Memory B cell (primary cell): ENCODE results near the gene SLC9A3.

Source experiments
- ATAC-seq: fragments of 150-1000 bp; cut with Tn5 transposase; 2 replicates; pipeline ENCODE4 v1.10.0; 2021; ENCODE audit warnings: low read depth, mild to moderate bottlenecking, moderate library complexity
- DNase-seq, 2 donors: peaks; one replicate each; pipeline ENCODE4 v3.0.0; 2022; ENCODE audit warnings: low spot score in 2 of 2
- H3K27ac Mint-ChIP-seq: one replicate; pipeline ENCODE4 v1.8.0; 2022; ENCODE audit warnings: mild to moderate bottlenecking, moderate library complexity, mixed read lengths
- H3K27me3 Mint-ChIP-seq: one replicate; pipeline ENCODE4 v1.8.0; 2022; ENCODE audit warnings: mixed read lengths
- H3K36me3 Mint-ChIP-seq: one replicate; pipeline ENCODE4 v1.8.0; 2022; ENCODE audit warnings: mild to moderate bottlenecking, mixed read lengths
- H3K4me1 Mint-ChIP-seq: one replicate; pipeline ENCODE4 v1.8.0; 2022; ENCODE audit warnings: mixed read lengths
- H3K4me3 Mint-ChIP-seq: one replicate; pipeline ENCODE4 v1.8.0; 2022; ENCODE audit warnings: mild to moderate bottlenecking, moderate library complexity, mixed read lengths
- H3K9me3 Mint-ChIP-seq: one replicate; pipeline ENCODE4 v1.8.0; 2022; ENCODE audit warnings: mixed read lengths

The SLC9A3 gene

GRCh38 chr5:520850-521226 lies 3.4 kb downstream of the SLC9A3 start:
- H3K27ac Mint-ChIP-seq: no peak overlapping the region
- peaks cover 10% of the 10 kb centered on the region for H3K9me3 Mint-ChIP-seq
- H3K4me1 Mint-ChIP-seq: peaks cover 18% of the 10 kb centered on the region
- peaks cover 12% of the 10 kb centered on the region for H3K36me3 Mint-ChIP-seq
- no peak overlapping the region for H3K4me3 Mint-ChIP-seq
- ATAC-seq (no peak), DNase-seq (no peak)
- peaks cover 45% of the 10 kb centered on the region for H3K27me3 Mint-ChIP-seq

- H3K4me3 Mint-ChIP-seq: no peak overlapping the region
- ATAC-seq (no peak), DNase-seq (no peak)
- no peak overlapping the region for H3K27ac Mint-ChIP-seq
- H3K4me1 Mint-ChIP-seq: peaks cover 14% of the 10 kb centered on the region
- H3K36me3 Mint-ChIP-seq: peaks cover 10% of the 10 kb centered on the region
- peaks cover 42% of the 10 kb centered on the region for H3K27me3 Mint-ChIP-seq
- H3K9me3 Mint-ChIP-seq: peaks cover 10% of the 10 kb centered on the region
These were observed 3.9 kb downstream of the SLC9A3 start for GRCh38 chr5:520196-520849.

GRCh38 chr5:518721-519120 lies 5.5 kb downstream of the SLC9A3 start:
- Mint-ChIP-seq H3K4me1 (peaks cover 9% of the 10 kb centered on the region), H3K36me3 (peaks cover 8% of the 10 kb centered on the region), H3K27me3 (peaks cover 40% of the 10 kb centered on the region), H3K9me3 (peaks cover 10% of the 10 kb centered on the region), H3K27ac (no peak overlapping the region), H3K4me3 (no peak overlapping the region)
- no peak for DNase-seq
- no peak for ATAC-seq

- peaks cover 35% of the 10 kb centered on the region for H3K27me3 Mint-ChIP-seq
These were observed 6.6 kb downstream of the SLC9A3 start for GRCh38 chr5:517535-518100.

GRCh38 chr5:516980-517379 lies 7.3 kb downstream of the SLC9A3 start:
- Mint-ChIP-seq H3K27me3 (peaks cover 34% of the 10 kb centered on the region), H3K27ac (no peak overlapping the region), H3K4me3 (no peak overlapping the region), H3K9me3 (peaks cover 10% of the 10 kb centered on the region), H3K36me3 (peaks cover 8% of the 10 kb centered on the region), H3K4me1 (peaks cover 6% of the 10 kb centered on the region)
- ATAC-seq (no peak), DNase-seq (no peak)

More at GRCh38 chr5:517535-518100, 6.6 kb downstream of the SLC9A3 start:
- H3K36me3 Mint-ChIP-seq: peaks cover 8% of the 10 kb centered on the region
- no peak for DNase-seq
- no peak overlapping the region for H3K4me3 Mint-ChIP-seq
- peaks cover 10% of the 10 kb centered on the region for H3K9me3 Mint-ChIP-seq
- ATAC-seq: no peak
- no peak overlapping the region for H3K27ac Mint-ChIP-seq
- peaks cover 6% of the 10 kb centered on the region for H3K4me1 Mint-ChIP-seq

GRCh38 chr5:516338-516925 lies 7.8 kb downstream of the SLC9A3 start:
- Mint-ChIP-seq H3K27me3 (peaks cover 35% of the 10 kb centered on the region), H3K9me3 (peaks cover 10% of the 10 kb centered on the region), H3K4me1 (peaks cover 6% of the 10 kb centered on the region), H3K27ac (no peak overlapping the region), H3K36me3 (peaks cover 8% of the 10 kb centered on the region), H3K4me3 (no peak overlapping the region)
- DNase-seq (no peak), ATAC-seq (no peak)

- Mint-ChIP-seq H3K4me1 (peaks cover 6% of the 10 kb centered on the region), H3K27me3 (peaks cover 29% of the 10 kb centered on the region), H3K27ac (no peak overlapping the region), H3K9me3 (peaks cover 10% of the 10 kb centered on the region), H3K4me3 (no peak overlapping the region), H3K36me3 (peaks cover 8% of the 10 kb centered on the region)
- DNase-seq: no peak
- no peak for ATAC-seq
These were observed 8.9 kb downstream of the SLC9A3 start for GRCh38 chr5:515273-515836.

GRCh38 chr5:514673-515072 lies 9.6 kb downstream of the SLC9A3 start:
- H3K4me1 Mint-ChIP-seq: peaks cover 6% of the 10 kb centered on the region
- DNase-seq (no peak), ATAC-seq (no peak)

GRCh38 chr5:514101-514485 lies 10.2 kb downstream of the SLC9A3 start:
- Mint-ChIP-seq H3K27me3 (peaks cover 29% of the 10 kb centered on the region), H3K4me3 (no peak overlapping the region), H3K36me3 (peaks cover 8% of the 10 kb centered on the region), H3K4me1 (peaks cover 6% of the 10 kb centered on the region), H3K9me3 (peaks cover 10% of the 10 kb centered on the region), H3K27ac (no peak overlapping the region)
- ATAC-seq: no peak
- DNase-seq: no peak

More at GRCh38 chr5:514673-515072, 9.6 kb downstream of the SLC9A3 start:
- H3K9me3 Mint-ChIP-seq: peaks cover 10% of the 10 kb centered on the region
- peaks cover 8% of the 10 kb centered on the region for H3K36me3 Mint-ChIP-seq
- no peak overlapping the region for H3K27ac Mint-ChIP-seq
- peaks cover 27% of the 10 kb centered on the region for H3K27me3 Mint-ChIP-seq
- no peak overlapping the region for H3K4me3 Mint-ChIP-seq

GRCh38 chr5:513216-514100 lies 10.8 kb downstream of the SLC9A3 start:
- Mint-ChIP-seq H3K36me3 (peaks cover 8% of the 10 kb centered on the region), H3K4me3 (no peak overlapping the region), H3K27me3 (peaks cover 28% of the 10 kb centered on the region), H3K4me1 (peaks cover 6% of the 10 kb centered on the region), H3K9me3 (peaks cover 10% of the 10 kb centered on the region), H3K27ac (no peak overlapping the region)
- no peak for DNase-seq
- no peak for ATAC-seq

GRCh38 chr5:511476-511875 lies 12.8 kb downstream of the SLC9A3 start:
- Mint-ChIP-seq H3K27me3 (peaks cover 15% of the 10 kb centered on the region), H3K27ac (no peak overlapping the region), H3K9me3 (peaks cover 2% of the 10 kb centered on the region), H3K36me3 (peaks cover 2% of the 10 kb centered on the region), H3K4me3 (no peak overlapping the region), H3K4me1 (no peaks in the 10 kb centered on the region)
- ATAC-seq (no peak), DNase-seq (no peak)

GRCh38 chr5:510521-510920 lies 13.7 kb downstream of the SLC9A3 start:
- no peak for ATAC-seq
- no peaks in the 10 kb centered on the region for H3K4me1 Mint-ChIP-seq
- H3K27me3 Mint-ChIP-seq: peaks cover 12% of the 10 kb centered on the region
- H3K9me3 Mint-ChIP-seq: peaks cover 2% of the 10 kb centered on the region
- peaks cover 2% of the 10 kb centered on the region for H3K36me3 Mint-ChIP-seq
- no peak for DNase-seq
- H3K27ac Mint-ChIP-seq: no peak overlapping the region
- H3K4me3 Mint-ChIP-seq: no peak overlapping the region

- DNase-seq (no peak), ATAC-seq (no peak)
- Mint-ChIP-seq H3K27me3 (peaks cover 6% of the 10 kb centered on the region), H3K27ac (no peak overlapping the region), H3K9me3 (peaks cover 2% of the 10 kb centered on the region), H3K4me3 (no peak overlapping the region), H3K4me1 (no peaks in the 10 kb centered on the region), H3K36me3 (peaks cover 2% of the 10 kb centered on the region)
These were observed 14.6 kb downstream of the SLC9A3 start for GRCh38 chr5:509611-510185.
